ENCODE measurements around the gene FBXO36.

The FBXO36 gene

GRCh38 chr2:229974266-229974665, 52.0 kb downstream of the FBXO36 start:
- ATAC-seq: peak; percentile 84
- no peak for TF ChIP-seq OSR1 (CRISPR knock-in tag; IDR thresholded peaks at IDR 0.05)
- TF ChIP-seq ISL1 (CRISPR knock-in tag; IDR thresholded peaks at IDR 0.05): peak; percentile 29; the same call in 1 of the 2 replicates
- TF ChIP-seq RARB (CRISPR knock-in tag; IDR thresholded peaks at IDR 0.05): no peak
- no peak for TF ChIP-seq BACH2 (CRISPR knock-in tag; IDR thresholded peaks at IDR 0.05; ENCODE audit: borderline replicate concordance)
- TF ChIP-seq TSHZ2 (CRISPR knock-in tag; IDR thresholded peaks at IDR 0.05): no peak
- TF ChIP-seq CSDC2 (CRISPR knock-in tag; IDR thresholded peaks at IDR 0.05): no peak
- no peak for TF ChIP-seq PATZ1 (CRISPR knock-in tag; IDR thresholded peaks at IDR 0.05; ENCODE audit: borderline replicate concordance)

- ATAC-seq: peak; percentile 96
Observed at GRCh38 chr2:229980431-229981184, 58.3 kb downstream of the FBXO36 start.

GRCh38 chr2:229993236-229993635, 70.9 kb downstream of the FBXO36 start:
- no peak for ATAC-seq
- TF ChIP-seq TCF4 (CRISPR knock-in tag; IDR thresholded peaks at IDR 0.05; ENCODE audit: borderline replicate concordance) (no peak), ARNTL (CRISPR knock-in tag; IDR thresholded peaks at IDR 0.05; ENCODE audit: borderline replicate concordance, low read depth) (no peak), SNAI2 (CRISPR knock-in tag; IDR thresholded peaks at IDR 0.05) (no peak), ZNF565 (CRISPR knock-in tag; conservative IDR thresholded peaks at IDR 0.05; ENCODE audit: low read depth) (no peak), BACH2 (CRISPR knock-in tag; IDR thresholded peaks at IDR 0.05; ENCODE audit: borderline replicate concordance) (no peak), ZC3H10 (CRISPR knock-in tag; IDR thresholded peaks at IDR 0.05) (no peak), ESRRG (CRISPR knock-in tag; IDR thresholded peaks at IDR 0.05) (no peak), TOX (CRISPR knock-in tag; IDR thresholded peaks at IDR 0.05; ENCODE audit: borderline replicate concordance) (no peak)

More at GRCh38 chr2:229980431-229981184, 58.3 kb downstream of the FBXO36 start:
- TF ChIP-seq ISL1 (CRISPR knock-in tag; IDR thresholded peaks at IDR 0.05) (no peak), PATZ1 (CRISPR knock-in tag; IDR thresholded peaks at IDR 0.05; ENCODE audit: borderline replicate concordance) (no peak), ZNF70 (CRISPR knock-in tag; IDR thresholded peaks at IDR 0.05) (no peak), PPARA (CRISPR knock-in tag; IDR thresholded peaks at IDR 0.05; ENCODE audit: borderline replicate concordance) (no peak), TOX (CRISPR knock-in tag; IDR thresholded peaks at IDR 0.05; ENCODE audit: borderline replicate concordance) (no peak), SNAI2 (CRISPR knock-in tag; IDR thresholded peaks at IDR 0.05) (no peak), CSRNP3 (CRISPR knock-in tag; IDR thresholded peaks at IDR 0.05) (no peak), ZFP3 (CRISPR knock-in tag; IDR thresholded peaks at IDR 0.05) (no peak), ZNF565 (CRISPR knock-in tag; conservative IDR thresholded peaks at IDR 0.05; ENCODE audit: low read depth) (no peak), TCF4 (CRISPR knock-in tag; IDR thresholded peaks at IDR 0.05; ENCODE audit: borderline replicate concordance) (no peak), GLIS3 (CRISPR knock-in tag; IDR thresholded peaks at IDR 0.05) (no peak)

- peak; percentile 95 for ATAC-seq
- TF ChIP-seq TSHZ2 (CRISPR knock-in tag; IDR thresholded peaks at IDR 0.05) (peak; percentile 84; the same call in 1 of the 2 replicates), TOX (CRISPR knock-in tag; IDR thresholded peaks at IDR 0.05; ENCODE audit: borderline replicate concordance) (no peak), ZNF8 (CRISPR knock-in tag; IDR thresholded peaks at IDR 0.05) (no peak), RARB (CRISPR knock-in tag; IDR thresholded peaks at IDR 0.05) (no peak), ARNTL (CRISPR knock-in tag; IDR thresholded peaks at IDR 0.05; ENCODE audit: borderline replicate concordance, low read depth) (no peak), PATZ1 (CRISPR knock-in tag; IDR thresholded peaks at IDR 0.05; ENCODE audit: borderline replicate concordance) (no peak), BACH2 (CRISPR knock-in tag; IDR thresholded peaks at IDR 0.05; ENCODE audit: borderline replicate concordance) (no peak), ZNF70 (CRISPR knock-in tag; IDR thresholded peaks at IDR 0.05) (no peak), CSDC2 (CRISPR knock-in tag; IDR thresholded peaks at IDR 0.05) (no peak)
Observed at GRCh38 chr2:229996320-229996719, 74.0 kb downstream of the FBXO36 start.

Data from SK-N-SH treated with all-trans-retinoic acid at 6 μM for 48 hours (cell line).